Right atrium auricular region (tissue), 2 donors: ENCODE results near the gene SMARCA4. TPM values are rescaled to one million over a fixed set of nuclear protein-coding genes. Genes with fewer than 3 reads are reported as not detected.
"Not testable (repeated sequence)": the region's sequence is repeated elsewhere in the genome, so short reads cannot be mapped to it uniquely, and the experiment has no call there.

Source experiments
- DNase-seq: peaks from one replicate; pipeline ENCODE4 v3.0.0-alpha.2; 2019; ENCODE audit warnings: low spot score
- H3K27ac ChIP-seq, 2 donors: fragments of 200-600 bp; sonication (generic); 1 replicate in 1 of 2; 2 replicates in 1 of 2; pipeline ENCODE4 v1.5.1; 2016 to 2019
- H3K27me3 ChIP-seq, 2 donors: fragments of 200-600 bp; sonication (generic); one replicate each; pipeline versions ENCODE4 v1.5.1 to v1.6.0; 2017 to 2019
- H3K36me3 ChIP-seq: fragments of 200-600 bp; sonication (generic); one replicate; pipeline ENCODE4 v1.5.1; 2016
- H3K4me1 ChIP-seq, 2 donors: fragments of 200-600 bp; sonication (generic); one replicate each; pipeline versions ENCODE4 v1.5.1 to v1.6.0; 2017 to 2019
- H3K4me3 ChIP-seq, 2 donors: fragments of 200-600 bp; sonication (generic); 1 replicate in 1 of 2; 2 replicates in 1 of 2; pipeline ENCODE4 v1.5.1; 2017 to 2019; ENCODE audit warnings: mild to moderate bottlenecking in 1 of 2, moderate library complexity in 1 of 2
- H3K9me3 ChIP-seq, 2 donors: fragments of 200-600 bp; sonication (generic); one replicate each; pipeline ENCODE4 v1.5.1; 2019
- CTCF ChIP-seq, 2 donors: fragments of 200-600 bp; sonication (generic); IDR thresholded peaks; one replicate each; pipeline ENCODE4 v1.5.1; 2019; ENCODE audit warnings: antibody characterized with exemption in 2 of 2
- total RNA-seq, 2 donors: library from RNA; depleted of rRNA; stranded (reverse); fragments of >200 nt; gene quantifications; one replicate each; pipeline ENCODE4 v1.1.0, GENCODE V29; 2016

The SMARCA4 gene
- total RNA-seq, 2 donors from 2014 or later = 29.9 to 41.7 TPM

- Histone ChIP-seq H3K27ac (no peak overlapping the region), H3K4me3 (no peak overlapping the region), H3K36me3 (peaks cover under 1% of the 10 kb centered on the region), H3K27me3 (no peaks in the 10 kb centered on the region), H3K4me1 (no peaks in the 10 kb centered on the region), H3K9me3 (no peaks in the 10 kb centered on the region)
- TF ChIP-seq CTCF (IDR thresholded peaks at IDR 0.05) = no peak
- no peak for DNase-seq
These were observed 106.7 kb downstream of the SMARCA4 start for GRCh38 chr19:11067356-11068113.

DNA sequence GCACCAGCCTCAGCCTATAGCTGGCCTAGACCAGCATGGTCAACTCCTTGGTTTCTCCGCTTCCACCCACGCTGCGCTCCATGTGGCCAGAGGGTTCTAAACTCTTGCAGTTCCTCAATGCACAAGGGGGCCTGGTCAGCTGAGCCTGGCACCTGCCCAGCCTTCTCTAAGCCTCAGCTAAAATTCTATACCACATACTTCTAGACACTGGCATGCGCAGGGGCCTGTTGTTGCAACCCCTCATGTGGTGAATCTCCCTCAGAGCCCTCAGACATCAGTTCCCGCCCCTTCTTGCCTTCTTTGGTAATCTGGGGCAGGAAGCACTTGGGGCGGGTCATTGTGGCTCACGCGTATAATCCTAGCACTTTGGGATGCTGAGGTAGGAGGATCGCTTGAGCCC is 108.7 kb downstream of the SMARCA4 start:
- Histone ChIP-seq H3K27ac (no peak overlapping the region), H3K9me3 (no peaks in the 10 kb centered on the region), H3K27me3 (no peaks in the 10 kb centered on the region), H3K4me3 (no peak overlapping the region), H3K4me1 (peaks cover 0 to 5% of the 10 kb centered on the region in 2 donors), H3K36me3 (no peaks in the 10 kb centered on the region)
- DNase-seq = no peak
- no peak for TF ChIP-seq CTCF (IDR thresholded peaks at IDR 0.05)

GRCh38 chr19:11070123-11070522 is 109.3 kb downstream of the SMARCA4 start:
- H3K4me1 ChIP-seq = peaks cover 0 to 6% of the 10 kb centered on the region in 2 donors
- no peak for TF ChIP-seq CTCF (IDR thresholded peaks at IDR 0.05)
- H3K9me3 ChIP-seq = no peaks in the 10 kb centered on the region
- no peak overlapping the region for H3K4me3 ChIP-seq
- no peak for DNase-seq
- H3K27me3 ChIP-seq = no peaks in the 10 kb centered on the region
- no peak overlapping the region for H3K27ac ChIP-seq
- H3K36me3 ChIP-seq = no peaks in the 10 kb centered on the region

GRCh38 chr19:11073568-11073967 is 112.7 kb downstream of the SMARCA4 start:
- no peak for DNase-seq
- H3K4me3 ChIP-seq = no peak overlapping the region

GRCh38 chr19:11076792-11077191 is 116.0 kb downstream of the SMARCA4 start:
- DNase-seq, H3K36me3 ChIP-seq, H3K27ac ChIP-seq, H3K4me1 ChIP-seq, H3K9me3 ChIP-seq, H3K4me3 ChIP-seq, H3K27me3 ChIP-seq: not testable (repeated sequence)

More at GRCh38 chr19:11073568-11073967, 112.7 kb downstream of the SMARCA4 start:
- peaks cover 0 to 6% of the 10 kb centered on the region in 2 donors for H3K4me1 ChIP-seq
- TF ChIP-seq CTCF (IDR thresholded peaks at IDR 0.05) = no peak
- H3K27ac ChIP-seq = no peak overlapping the region
- H3K36me3 ChIP-seq = no peaks in the 10 kb centered on the region
- no peaks in the 10 kb centered on the region for H3K9me3 ChIP-seq
- no peaks in the 10 kb centered on the region for H3K27me3 ChIP-seq

DNA sequence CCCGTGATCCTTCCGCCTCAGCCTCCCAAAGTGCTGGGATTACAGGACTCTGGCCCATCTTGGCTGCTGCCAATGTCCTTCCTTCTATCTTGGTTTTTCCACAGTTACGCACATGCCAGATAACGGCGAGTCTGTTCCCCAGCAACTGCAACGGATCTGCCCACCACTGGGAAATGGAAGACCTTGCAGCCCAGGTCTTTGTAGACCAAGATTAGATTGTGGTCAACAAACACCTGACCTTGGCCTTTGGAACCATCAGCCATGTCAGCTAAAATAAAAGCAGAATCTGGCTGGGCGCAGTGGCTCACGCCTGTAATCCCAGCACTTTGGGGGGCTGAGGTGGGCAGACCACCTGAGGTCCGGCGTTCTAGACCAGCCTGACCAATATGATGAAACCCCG is 118.1 kb downstream of the SMARCA4 start:
- no peak for TF ChIP-seq CTCF (IDR thresholded peaks at IDR 0.05)
- H3K4me1 ChIP-seq = peaks cover 0 to 7% of the 10 kb centered on the region in 2 donors
- no peaks in the 10 kb centered on the region for H3K9me3 ChIP-seq
- no peaks in the 10 kb centered on the region for H3K27me3 ChIP-seq
- no peaks in the 10 kb centered on the region for H3K36me3 ChIP-seq
- H3K4me3 ChIP-seq = no peak overlapping the region
- H3K27ac ChIP-seq = no peak overlapping the region
- DNase-seq = no peak
